ENCODE data around the gene FYB1. TPM values are rescaled to one million over a fixed set of nuclear protein-coding genes. Genes with fewer than 3 reads are reported as not detected.

FYB1 gene
- total RNA-seq, 2 experiments from 2014 or later, result 45.3 to 51.9 TPM

GRCh38 chr5:39117401-39117800 is 102.0 kb downstream of the FYB1 start:
- CTCF ChIA-PET, result no interaction called here
- POLR2A ChIA-PET, result no interaction called here

GRCh38 chr5:39116344-39117170 is 102.8 kb downstream of the FYB1 start:
- ChIA-PET POLR2A (no interaction called here), CTCF (no interaction called here)

GRCh38 chr5:39115644-39116343 is 103.6 kb downstream of the FYB1 start:
- POLR2A ChIA-PET, result no interaction called here
- CTCF ChIA-PET, result no interaction called here

- CTCF ChIA-PET, result no interaction called here
- POLR2A ChIA-PET, result no interaction called here
Observed at GRCh38 chr5:39114155-39114554, 105.2 kb downstream of the FYB1 start.

- CTCF ChIA-PET, result no interaction called here
- POLR2A ChIA-PET, result no interaction called here
Observed at GRCh38 chr5:39113354-39113953, 105.9 kb downstream of the FYB1 start.

GRCh38 chr5:39109606-39110005 is 109.8 kb downstream of the FYB1 start:
- POLR2A ChIA-PET, result no interaction called here
- CTCF ChIA-PET, result no interaction called here

- ChIA-PET POLR2A (no interaction called here), CTCF (no interaction called here)
Observed at GRCh38 chr5:39108987-39109386, 110.4 kb downstream of the FYB1 start.

GRCh38 chr5:39107350-39107749 is 112.0 kb downstream of the FYB1 start:
- ChIA-PET POLR2A (no interaction called here), CTCF (no interaction called here)

GRCh38 chr5:39106322-39106721 is 113.0 kb downstream of the FYB1 start:
- POLR2A ChIA-PET, result no interaction called here
- CTCF ChIA-PET, result no interaction called here

GRCh38 chr5:39104221-39104620 is 115.1 kb downstream of the FYB1 start:
- CTCF ChIA-PET, result no interaction called here
- POLR2A ChIA-PET, result no interaction called here

GRCh38 chr5:39102684-39103155 is 116.6 kb downstream of the FYB1 start:
- ChIA-PET CTCF (no interaction called here), POLR2A (no interaction called here)

GRCh38 chr5:39100851-39101396 is 118.4 kb downstream of the FYB1 start:
- ChIA-PET CTCF (no interaction called here), POLR2A (no interaction called here)

- POLR2A ChIA-PET, result no interaction called here
- CTCF ChIA-PET, result no interaction called here
Observed at GRCh38 chr5:39100301-39100850, 119.0 kb downstream of the FYB1 start.

- ChIA-PET POLR2A (no interaction called here), CTCF (no interaction called here)
Observed at GRCh38 chr5:39099831-39100230, 119.5 kb downstream of the FYB1 start.

GRCh38 chr5:39093352-39093751 is 126.0 kb downstream of the FYB1 start:
- CTCF ChIA-PET, result no interaction called here
- POLR2A ChIA-PET, result no interaction called here

GRCh38 chr5:39092581-39093351 is 126.6 kb downstream of the FYB1 start:
- POLR2A ChIA-PET, result no interaction called here
- CTCF ChIA-PET, result no interaction called here

- CTCF ChIA-PET, result interaction anchor here (2.1 kb wide), 1 partner anchor 11 kb away, joined by 5 read pairs; no protein-coding TSS in a partner anchor
- POLR2A ChIA-PET, result no interaction called here
Observed at GRCh38 chr5:39091940-39092580, 127.3 kb downstream of the FYB1 start.

- CTCF ChIA-PET, result no interaction called here
Observed at GRCh38 chr5:39083968-39084367, 135.4 kb downstream of the FYB1 start.

GRCh38 chr5:39082995-39083394 is 136.4 kb downstream of the FYB1 start:
- CTCF ChIA-PET, result no interaction called here
- POLR2A ChIA-PET, result no interaction called here

More at GRCh38 chr5:39083968-39084367, 135.4 kb downstream of the FYB1 start:
- POLR2A ChIA-PET, result no interaction called here
